Cardiac fibroblast (primary cell): ENCODE results near the gene RAB27A.

Experiments
- DNase-seq, 2 donors: peaks; one replicate each; pipeline versions ENCODE4 v3.0.0 to v3.0.0-alpha.2; 2010; ENCODE audit warnings: low read depth in 2 of 2
- H3K4me3 ChIP-seq, 2 donors: replicated peaks in 1 of 2; 1 replicate in 1 of 2; 2 replicates in 1 of 2; pipeline ENCODE4 v1.5.1; 2011; ENCODE audit warnings: low read depth in 2 of 2, low read length in 2 of 2, mild to moderate bottlenecking in 2 of 2, moderate library complexity in 1 of 2
- CTCF ChIP-seq: IDR thresholded peaks from one replicate; pipeline ENCODE4 v1.5.1; 2011; ENCODE audit warnings: low read depth, mild to moderate bottlenecking, low read length, inconsistent platforms

Gene RAB27A

DNA sequence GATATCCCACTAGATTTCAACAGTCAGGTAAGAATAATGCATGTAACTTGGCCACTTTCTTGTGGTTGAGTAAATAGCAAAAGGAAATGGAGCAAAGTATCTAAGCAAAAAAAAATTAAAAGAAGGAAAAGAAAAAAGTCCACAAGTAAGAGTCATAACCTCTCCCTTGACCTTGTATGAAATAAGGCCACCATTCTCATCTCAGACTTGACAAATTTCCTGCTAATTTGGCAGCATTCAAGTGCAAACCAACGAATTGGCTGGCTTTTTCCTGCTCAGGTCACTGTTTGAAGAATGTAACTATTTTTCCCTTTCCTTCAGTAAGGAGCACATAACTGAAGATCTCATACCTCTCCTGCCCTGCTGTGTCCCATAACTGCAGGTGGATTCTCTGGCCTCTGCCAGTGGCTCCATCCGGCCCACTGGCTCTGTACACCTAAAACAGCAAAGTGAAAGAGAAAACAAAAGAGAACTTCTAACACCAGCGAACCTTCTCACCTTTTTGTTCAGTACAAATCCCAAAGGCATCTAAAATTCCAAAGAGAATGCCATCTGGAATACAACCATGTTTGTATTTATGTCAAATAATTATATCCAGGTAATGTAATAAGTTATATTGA, 59.5 kb downstream of the RAB27A start:
- no peak overlapping the region for H3K4me3 ChIP-seq
- TF ChIP-seq CTCF: no peak

GRCh38 chr15:55226127-55226526, 63.5 kb downstream of the RAB27A start:
- no peak for TF ChIP-seq CTCF
- DNase-seq: peak in 1 of 2 donors; percentile 30
- no peak overlapping the region for H3K4me3 ChIP-seq

More for the DNA sequence above, 59.5 kb downstream of the RAB27A start:
- DNase-seq: peak; percentile 52 to 68

DNA sequence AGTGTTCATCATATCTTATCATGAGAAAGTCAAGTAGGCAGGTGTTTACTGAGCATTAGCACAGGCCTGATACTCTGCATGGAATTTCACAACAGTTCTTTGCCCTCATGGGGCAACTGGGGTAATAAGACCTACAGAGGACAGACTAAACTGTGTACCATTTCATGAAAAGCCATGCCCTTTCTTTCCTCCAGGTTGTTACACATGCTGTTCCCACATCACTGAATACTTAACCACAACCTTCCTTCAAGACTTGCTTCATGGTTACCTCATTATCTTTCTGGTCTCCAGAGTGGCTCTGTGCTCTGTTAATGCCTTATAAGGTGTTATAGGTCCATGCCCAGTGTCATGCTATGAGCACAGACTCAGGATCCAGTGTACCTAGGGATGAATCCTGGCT, 64.7 kb downstream of the RAB27A start:
- TF ChIP-seq CTCF: no peak
- no peak overlapping the region for H3K4me3 ChIP-seq
- DNase-seq: peak in 1 of 2 donors; percentile 26

DNA sequence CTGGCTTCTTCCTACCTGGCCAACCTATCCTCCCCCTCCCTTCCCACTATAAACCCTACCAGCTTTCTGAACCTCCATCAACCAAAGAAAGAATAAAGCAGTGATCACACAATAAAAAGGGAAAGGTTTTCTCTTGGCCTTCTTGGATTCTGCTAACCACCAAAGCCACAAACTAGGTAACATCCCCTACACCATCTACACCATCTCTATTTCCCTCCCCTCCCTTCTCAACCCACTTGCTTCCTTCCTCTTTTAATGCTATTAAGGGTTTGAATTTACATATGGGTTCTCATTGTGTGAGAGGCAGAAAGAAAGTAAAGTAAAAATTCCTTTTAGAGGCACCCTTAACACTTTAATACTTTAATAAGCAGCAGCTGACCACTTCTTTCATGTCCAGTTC, 67.0 kb downstream of the RAB27A start:
- DNase-seq: no peak
- H3K4me3 ChIP-seq: no peak overlapping the region
- no peak for TF ChIP-seq CTCF

DNA sequence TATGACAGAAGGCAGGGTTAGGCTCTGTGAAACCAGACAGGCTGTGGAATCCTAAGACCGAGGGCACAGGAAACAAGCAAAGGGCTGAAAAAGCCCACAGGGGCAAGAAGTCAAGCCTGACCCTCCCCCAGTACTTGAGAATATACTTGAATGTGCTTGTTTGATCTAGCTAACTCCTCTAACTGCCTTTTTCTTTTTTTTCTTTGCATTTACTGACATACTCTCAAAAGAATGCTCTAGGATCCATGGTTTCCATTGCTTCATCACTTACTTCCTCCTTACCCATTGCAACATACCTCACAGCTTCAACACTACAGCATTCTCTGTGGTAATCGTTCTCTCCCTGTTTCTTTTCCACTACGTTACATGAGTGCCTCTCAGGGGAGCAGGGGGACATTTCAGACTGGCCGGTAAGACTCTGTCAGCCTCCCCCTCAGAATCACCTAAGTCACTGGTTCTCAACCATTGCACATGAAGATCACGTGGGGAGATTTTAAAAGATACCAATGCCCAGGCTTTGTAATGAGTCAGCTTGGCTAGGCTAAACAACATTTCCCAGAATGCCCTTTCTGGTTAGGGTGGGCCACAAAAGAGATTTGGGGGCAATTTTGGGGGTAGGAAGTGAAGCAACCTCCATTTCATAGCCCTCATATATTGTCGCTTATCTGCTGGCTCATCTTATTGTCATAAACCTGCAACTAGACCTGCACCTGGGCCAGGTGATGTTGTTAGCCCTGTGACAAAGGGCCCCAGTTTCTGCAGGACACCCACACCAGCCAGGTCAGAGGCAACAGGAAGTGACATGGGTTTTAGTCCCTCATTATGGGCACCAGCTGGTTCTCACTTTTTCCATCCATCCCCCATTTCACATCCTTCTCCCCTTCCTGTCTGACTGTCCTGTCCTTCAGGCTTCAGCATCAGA, 68.3 kb downstream of the RAB27A start:
- H3K4me3 ChIP-seq: peak overlapping the region in 1 of 2 donors; percentile 11
- peak; percentile 97 to 98 for DNase-seq
- no peak for TF ChIP-seq CTCF

GRCh38 chr15:55220606-55221005, 69.0 kb downstream of the RAB27A start:
- DNase-seq: no peak
- TF ChIP-seq CTCF: no peak
- no peak overlapping the region for H3K4me3 ChIP-seq
